GM12872 (cell line): ENCODE data around the gene UBL3.

Experiments
- TF ChIP-seq, protein P1 (sequence below): IDR thresholded peaks from 3 replicates; pipeline ENCODE4 v1.5.1; 2011; ENCODE audit warnings: low read depth, mild to moderate bottlenecking, low read length, moderate library complexity; ENCODE audit not compliant: insufficient read depth

Gene UBL3

DNA sequence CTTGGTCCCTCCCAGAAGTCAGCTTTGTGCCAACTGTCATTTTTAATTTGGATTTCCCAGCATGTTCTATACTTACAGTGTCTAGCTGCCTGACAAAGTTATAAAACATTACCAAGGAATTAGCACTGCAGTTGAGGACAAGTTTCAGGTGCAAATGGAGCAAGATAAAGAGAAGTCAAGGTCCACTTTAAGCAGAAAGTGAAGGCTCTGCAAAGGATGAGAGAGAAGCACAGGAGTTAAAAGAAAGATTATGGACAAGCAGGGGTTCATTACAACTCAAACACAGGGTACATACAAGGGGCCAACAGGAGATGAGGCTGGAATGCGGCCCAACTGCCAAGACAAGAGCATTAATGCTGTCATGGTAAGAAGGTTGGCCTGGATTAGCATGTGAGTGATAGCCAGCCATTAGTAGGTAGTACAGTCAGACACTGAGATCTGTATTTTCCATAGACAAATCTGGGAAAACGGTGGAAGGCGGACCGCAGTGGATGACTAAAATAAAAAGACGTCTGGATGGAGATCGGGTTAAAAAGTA, 17.6 kb downstream of the UBL3 start:
- TF ChIP-seq, protein P1, sequence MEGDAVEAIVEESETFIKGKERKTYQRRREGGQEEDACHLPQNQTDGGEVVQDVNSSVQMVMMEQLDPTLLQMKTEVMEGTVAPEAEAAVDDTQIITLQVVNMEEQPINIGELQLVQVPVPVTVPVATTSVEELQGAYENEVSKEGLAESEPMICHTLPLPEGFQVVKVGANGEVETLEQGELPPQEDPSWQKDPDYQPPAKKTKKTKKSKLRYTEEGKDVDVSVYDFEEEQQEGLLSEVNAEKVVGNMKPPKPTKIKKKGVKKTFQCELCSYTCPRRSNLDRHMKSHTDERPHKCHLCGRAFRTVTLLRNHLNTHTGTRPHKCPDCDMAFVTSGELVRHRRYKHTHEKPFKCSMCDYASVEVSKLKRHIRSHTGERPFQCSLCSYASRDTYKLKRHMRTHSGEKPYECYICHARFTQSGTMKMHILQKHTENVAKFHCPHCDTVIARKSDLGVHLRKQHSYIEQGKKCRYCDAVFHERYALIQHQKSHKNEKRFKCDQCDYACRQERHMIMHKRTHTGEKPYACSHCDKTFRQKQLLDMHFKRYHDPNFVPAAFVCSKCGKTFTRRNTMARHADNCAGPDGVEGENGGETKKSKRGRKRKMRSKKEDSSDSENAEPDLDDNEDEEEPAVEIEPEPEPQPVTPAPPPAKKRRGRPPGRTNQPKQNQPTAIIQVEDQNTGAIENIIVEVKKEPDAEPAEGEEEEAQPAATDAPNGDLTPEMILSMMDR: no peak

DNA sequence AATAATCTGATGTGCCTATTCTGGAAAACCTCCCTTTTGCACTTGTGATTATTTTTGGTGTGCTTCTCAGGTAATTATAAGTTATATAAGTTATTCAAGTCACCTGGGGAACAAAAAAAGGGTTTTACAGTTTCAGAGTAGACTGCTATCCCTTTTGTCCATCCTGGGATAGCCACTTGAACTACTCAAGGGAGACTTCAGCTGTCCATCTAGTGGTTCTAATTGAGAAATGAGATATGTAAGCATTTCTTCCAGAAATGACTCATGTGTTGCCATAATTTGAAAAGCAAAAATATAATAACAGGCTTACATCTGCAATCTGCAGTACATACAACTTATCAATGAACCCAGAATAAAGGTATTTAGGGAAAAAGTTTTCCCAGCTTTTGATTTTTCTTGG, 20.4 kb downstream of the UBL3 start:
- TF ChIP-seq, protein P1: no peak

DNA sequence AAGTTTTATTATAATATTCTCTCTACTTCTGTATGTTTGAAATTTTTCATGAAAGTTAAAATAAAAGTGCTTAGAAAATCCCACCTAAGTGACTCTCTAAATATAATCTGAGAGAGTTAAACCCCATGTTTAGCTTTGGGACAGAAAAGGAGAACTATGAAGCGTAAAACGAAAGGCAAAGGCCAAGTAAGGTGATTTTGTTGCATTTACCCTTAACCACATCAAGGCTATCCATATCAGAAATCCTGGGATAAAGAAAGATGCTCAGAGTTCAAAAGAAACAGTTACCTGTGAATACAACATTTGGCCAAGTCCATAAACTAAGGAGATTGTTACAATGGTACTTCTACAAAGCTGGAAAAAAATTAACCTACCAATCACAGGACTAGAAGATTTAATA, 31.3 kb downstream of the UBL3 start:
- TF ChIP-seq, protein P1: no peak

DNA sequence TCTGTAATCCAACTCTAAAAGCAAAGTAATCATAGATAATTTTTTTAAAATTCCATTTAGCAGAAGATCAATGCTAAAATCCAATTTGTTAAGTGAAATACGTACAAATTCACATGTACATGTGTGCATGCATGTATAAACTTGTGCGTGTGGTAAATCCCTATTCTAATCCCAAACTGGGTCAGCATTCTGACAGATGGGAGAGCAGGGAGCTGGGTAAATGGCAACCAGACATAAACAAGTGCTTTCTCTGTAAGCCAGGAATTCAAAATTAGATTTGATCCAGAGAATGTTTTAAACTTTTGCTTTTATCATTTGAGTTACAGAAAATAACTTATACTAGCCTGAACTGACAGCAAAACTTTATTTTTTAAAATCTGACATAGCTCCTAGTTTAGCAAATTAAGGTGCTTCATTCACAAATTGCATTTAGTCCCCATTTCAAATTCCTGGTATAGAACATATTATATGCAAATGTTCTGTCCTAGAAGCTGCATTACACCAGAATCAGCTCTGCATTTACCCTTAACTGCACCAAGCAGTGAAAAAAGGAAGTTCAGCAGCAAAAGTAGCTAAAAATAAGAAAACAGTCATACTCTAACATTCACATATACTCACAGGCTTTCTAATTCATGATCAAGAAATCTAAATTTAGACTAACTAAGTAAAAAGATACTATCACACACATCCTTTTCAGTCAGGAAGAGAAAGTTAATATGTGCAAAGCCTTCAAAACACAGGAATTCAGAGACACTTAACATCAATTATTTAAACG, 32.6 kb downstream of the UBL3 start:
- TF ChIP-seq, protein P1: no peak

DNA sequence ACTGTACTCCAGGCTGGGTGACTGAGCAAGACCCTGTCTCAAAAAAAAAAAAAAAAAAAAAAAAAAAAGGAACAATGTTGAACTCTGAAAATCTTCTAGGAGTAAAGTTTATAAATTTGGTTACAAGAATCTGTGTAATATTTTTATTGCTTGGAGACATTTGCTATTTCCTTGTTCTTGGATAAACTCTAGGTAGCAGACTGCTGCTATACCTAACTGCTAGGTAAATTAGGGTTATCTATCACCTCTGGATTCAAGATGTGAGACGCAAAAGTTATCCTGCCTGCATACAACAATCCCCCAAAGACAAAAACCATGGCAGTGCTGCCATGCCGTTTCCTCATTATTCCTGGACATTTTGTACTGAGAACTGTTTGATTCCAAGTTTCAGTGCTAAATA, 33.7 kb downstream of the UBL3 start:
- TF ChIP-seq, protein P1: no peak

DNA sequence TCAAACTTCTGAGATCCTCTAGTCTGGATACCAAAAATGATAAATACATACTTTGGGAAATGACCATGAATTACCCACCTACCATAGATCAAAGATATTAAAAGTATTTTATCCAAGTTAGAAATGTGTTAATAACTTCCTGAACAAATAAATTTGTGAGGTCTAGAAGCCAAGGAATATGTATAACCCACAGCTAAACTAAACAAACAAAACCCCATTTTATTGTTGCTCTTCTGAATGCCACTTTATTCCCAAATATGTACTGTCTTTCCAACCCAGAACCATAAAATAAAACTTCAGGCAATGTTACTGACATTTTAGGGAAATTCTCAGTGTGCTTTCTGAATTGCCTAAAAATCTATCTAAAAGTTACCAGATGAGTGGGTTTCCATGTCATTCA, 35.1 kb downstream of the UBL3 start:
- TF ChIP-seq, protein P1: no peak

DNA sequence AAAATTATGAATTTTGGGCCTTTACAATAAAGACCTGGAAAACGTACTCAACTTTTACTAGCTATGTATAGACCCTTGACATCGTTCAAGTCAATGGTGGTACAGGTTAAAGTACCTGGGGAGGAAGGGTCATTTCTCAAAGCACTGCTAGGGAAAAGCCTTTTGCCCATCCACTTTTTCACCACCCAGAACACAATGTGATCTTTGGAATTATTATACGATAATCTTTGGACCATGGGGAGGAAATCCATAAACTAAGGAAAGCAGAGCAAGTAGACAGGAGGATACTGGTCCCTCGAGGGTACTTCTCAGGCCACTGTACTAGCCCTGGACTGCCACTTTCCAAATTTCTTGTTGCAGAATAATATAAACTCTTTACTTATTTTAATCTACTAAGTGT, 39.5 kb downstream of the UBL3 start:
- TF ChIP-seq, protein P1: no peak
